ENCODE data around the gene CCR1. TPM values are rescaled to one million over a fixed set of nuclear protein-coding genes. Genes with fewer than 3 reads are reported as not detected.

CCR1 gene
- polyA plus RNA-seq, 1 donor from 2014 or later: not detected

- Histone ChIP-seq H3K36me3 (ENCODE audit: insufficient read depth, low read length) (no peaks in the 10 kb centered on the region), H3K79me2 (replicated peaks; ENCODE audit: insufficient read depth, low read length) (no peaks in the 10 kb centered on the region), H3K27me3 (ENCODE audit: insufficient read depth, low read depth, low read length) (no peaks in the 10 kb centered on the region), H3K27ac (ENCODE audit: low read length) (no peak overlapping the region), H3F3A (ENCODE audit: insufficient read depth, low read length, poor library complexity, severe bottlenecking) (no peaks in the 10 kb centered on the region), H4K20me1 (ENCODE audit: insufficient read depth) (no peaks in the 10 kb centered on the region), H3K9me3 (ENCODE audit: low read length) (no peaks in the 10 kb centered on the region), H3K9me2 (ENCODE audit: insufficient read depth, low read length) (no peaks in the 10 kb centered on the region), H3K4me2 (ENCODE audit: low read length) (no peak overlapping the region), H3K4me3 (ENCODE audit: low read length) (no peak overlapping the region), H3K9ac (ENCODE audit: low read length) (no peak overlapping the region), H2AFZ (ENCODE audit: low read depth, low read length) (no peak overlapping the region)
- TF ChIP-seq REST (IDR thresholded peaks at IDR 0.05; ENCODE audit: borderline replicate concordance) (no peak), POLR2AphosphoS5 (IDR thresholded peaks at IDR 0.05) (no peak), EP300 (conservative IDR thresholded peaks at IDR 0.05; ENCODE audit: poor library complexity, severe bottlenecking) (no peak), SMC3 (conservative IDR thresholded peaks at IDR 0.05; ENCODE audit: poor library complexity) (no peak), EZH2 (IDR thresholded peaks at IDR 0.05; ENCODE audit: borderline replicate concordance, insufficient read depth, low read length, poor library complexity, severe bottlenecking) (no peak), MXI1 (conservative IDR thresholded peaks at IDR 0.05; ENCODE audit: poor library complexity, severe bottlenecking) (no peak), CTCF (IDR thresholded peaks at IDR 0.05; ENCODE audit: poor library complexity, severe bottlenecking) (no peak), RAD21 (conservative IDR thresholded peaks at IDR 0.05) (no peak), TAF1 (IDR thresholded peaks at IDR 0.05; ENCODE audit: low read depth) (no peak)
These were observed 20.4 kb upstream of the CCR1 start for GRCh38 chr3:46228260-46229242.

- no peaks in the 10 kb centered on the region for H4K20me1 ChIP-seq (ENCODE audit: insufficient read depth)
- H3K27ac ChIP-seq (ENCODE audit: low read length): no peak overlapping the region
- H3K9me2 ChIP-seq (ENCODE audit: insufficient read depth, low read length): no peaks in the 10 kb centered on the region
- no peak for TF ChIP-seq EZH2 (IDR thresholded peaks at IDR 0.05; ENCODE audit: borderline replicate concordance, insufficient read depth, low read length, poor library complexity, severe bottlenecking)
- no peak for TF ChIP-seq TAF1 (IDR thresholded peaks at IDR 0.05; ENCODE audit: low read depth)
- no peak for TF ChIP-seq MXI1 (conservative IDR thresholded peaks at IDR 0.05; ENCODE audit: poor library complexity, severe bottlenecking)
- no peak for TF ChIP-seq POLR2AphosphoS5 (IDR thresholded peaks at IDR 0.05)
- no peak for TF ChIP-seq REST (IDR thresholded peaks at IDR 0.05; ENCODE audit: borderline replicate concordance)
- no peak for TF ChIP-seq CTCF (IDR thresholded peaks at IDR 0.05; ENCODE audit: poor library complexity, severe bottlenecking)
- no peak for TF ChIP-seq SMC3 (conservative IDR thresholded peaks at IDR 0.05; ENCODE audit: poor library complexity)
- TF ChIP-seq RAD21 (conservative IDR thresholded peaks at IDR 0.05): no peak
- no peak overlapping the region for H2AFZ ChIP-seq (ENCODE audit: low read depth, low read length)
- no peak overlapping the region for H3K9ac ChIP-seq (ENCODE audit: low read length)
- no peaks in the 10 kb centered on the region for H3K79me2 ChIP-seq (replicated peaks; ENCODE audit: insufficient read depth, low read length)
- H3K4me3 ChIP-seq (ENCODE audit: low read length): no peak overlapping the region
- H3K4me2 ChIP-seq (ENCODE audit: low read length): no peak overlapping the region
- no peaks in the 10 kb centered on the region for H3K9me3 ChIP-seq (ENCODE audit: low read length)
- H3K36me3 ChIP-seq (ENCODE audit: insufficient read depth, low read length): no peaks in the 10 kb centered on the region
- no peaks in the 10 kb centered on the region for H3F3A ChIP-seq (ENCODE audit: insufficient read depth, low read length, poor library complexity, severe bottlenecking)
- no peaks in the 10 kb centered on the region for H3K27me3 ChIP-seq (ENCODE audit: insufficient read depth, low read depth, low read length)
These were observed 14.5 kb upstream of the CCR1 start for GRCh38 chr3:46222435-46223161.
